Stimulated activated naive CD4-positive, alpha-beta T cell (primary cell): ENCODE measurements around the gene PKNOX2.
A peak's percentile ranks its signal among the peaks of the same experiment; 100 is the strongest.

Source experiments
- DNase-seq, 6 experiments: peaks; one replicate each; lab custom pipeline; 2025; lab: John Stamatoyannopoulos, UW

PKNOX2 gene

GRCh38 chr11:125155100-125155444 is 9.5 kb upstream of the PKNOX2 start:
- DNase-seq, result no peak

GRCh38 chr11:125155767-125156166 is 8.8 kb upstream of the PKNOX2 start:
- no peak for DNase-seq

GRCh38 chr11:125156346-125157117 is 8.0 kb upstream of the PKNOX2 start:
- no peak for DNase-seq

GRCh38 chr11:125157118-125157733 is 7.3 kb upstream of the PKNOX2 start:
- no peak for DNase-seq

- DNase-seq, result no peak
Measured at GRCh38 chr11:125157953-125158680, 6.4 kb upstream of the PKNOX2 start.

GRCh38 chr11:125162743-125163142 is 1.8 kb upstream of the PKNOX2 start:
- DNase-seq, result no peak

GRCh38 chr11:125163431-125164063 is 1.0 kb upstream of the PKNOX2 start:
- no peak for DNase-seq

- DNase-seq, result no peak
Measured at GRCh38 chr11:125164091-125164421, 495 bp upstream of the PKNOX2 start.

- DNase-seq, result peak in 1 of 6 experiments; percentile 23
Measured at GRCh38 chr11:125165111-125165842, 726 bp downstream of the PKNOX2 start.

- no peak for DNase-seq
Measured at GRCh38 chr11:125165843-125166763, 1.6 kb downstream of the PKNOX2 start.

GRCh38 chr11:125166764-125167291 is 2.3 kb downstream of the PKNOX2 start:
- peak in 1 of 6 experiments; percentile 5 for DNase-seq

GRCh38 chr11:125167292-125167953 is 2.9 kb downstream of the PKNOX2 start:
- no peak for DNase-seq

- no peak for DNase-seq
Measured at GRCh38 chr11:125167954-125168835, 3.6 kb downstream of the PKNOX2 start.

- DNase-seq, result no peak
Measured at GRCh38 chr11:125168918-125169456, 4.4 kb downstream of the PKNOX2 start.

GRCh38 chr11:125170001-125170509 is 5.5 kb downstream of the PKNOX2 start:
- DNase-seq, result no peak

GRCh38 chr11:125170510-125171031 is 6.0 kb downstream of the PKNOX2 start:
- no peak for DNase-seq

GRCh38 chr11:125171974-125172373 is 7.4 kb downstream of the PKNOX2 start:
- no peak for DNase-seq

GRCh38 chr11:125173027-125173426 is 8.5 kb downstream of the PKNOX2 start:
- no peak for DNase-seq
